ENCODE results near the gene GBP7.
A peak's percentile ranks its signal among the peaks of the same experiment; 100 is the strongest.

The GBP7 gene

DNA sequence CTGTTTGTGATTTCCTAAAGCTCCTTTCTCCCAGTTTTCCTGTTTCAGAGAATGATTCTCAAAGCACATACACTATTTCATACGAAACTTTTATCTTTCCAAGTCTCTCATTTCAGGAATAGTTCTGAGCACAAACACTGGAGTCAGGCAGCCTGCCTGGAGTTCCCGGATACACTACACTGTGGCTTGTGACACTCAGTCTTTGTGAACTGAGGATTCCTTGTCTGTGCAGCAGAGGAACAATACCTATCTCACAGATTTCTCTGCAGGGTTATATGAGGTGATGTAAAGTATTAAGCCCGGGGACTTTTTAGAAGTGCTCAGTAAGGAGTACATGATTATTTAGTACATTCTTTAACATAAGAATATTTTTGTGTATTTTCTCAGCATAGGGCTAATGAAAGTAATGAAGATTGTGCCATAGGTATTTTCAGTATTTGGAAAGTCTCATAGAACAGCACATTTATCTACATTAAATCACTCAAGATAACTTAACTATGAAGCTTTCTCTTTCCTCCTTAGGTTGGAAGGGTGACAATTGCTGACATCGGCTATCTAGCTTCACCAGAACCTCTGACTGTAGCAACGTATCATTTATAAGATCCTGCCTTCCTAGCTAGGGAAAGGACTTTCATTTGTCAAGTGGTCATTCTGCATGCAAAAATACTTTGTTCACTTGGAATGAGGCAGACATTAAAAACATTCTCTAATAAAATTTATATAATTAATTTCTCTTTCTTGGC lies 62.8 kb downstream of the GBP7 start:
- no peak for DNase-seq

GRCh38 chr1:89104687-89105086 lies 71.1 kb downstream of the GBP7 start:
- no peak for DNase-seq

GRCh38 chr1:89104147-89104546 lies 71.7 kb downstream of the GBP7 start:
- DNase-seq: no peak

GRCh38 chr1:89102021-89102420 lies 73.8 kb downstream of the GBP7 start:
- no peak for DNase-seq

DNA sequence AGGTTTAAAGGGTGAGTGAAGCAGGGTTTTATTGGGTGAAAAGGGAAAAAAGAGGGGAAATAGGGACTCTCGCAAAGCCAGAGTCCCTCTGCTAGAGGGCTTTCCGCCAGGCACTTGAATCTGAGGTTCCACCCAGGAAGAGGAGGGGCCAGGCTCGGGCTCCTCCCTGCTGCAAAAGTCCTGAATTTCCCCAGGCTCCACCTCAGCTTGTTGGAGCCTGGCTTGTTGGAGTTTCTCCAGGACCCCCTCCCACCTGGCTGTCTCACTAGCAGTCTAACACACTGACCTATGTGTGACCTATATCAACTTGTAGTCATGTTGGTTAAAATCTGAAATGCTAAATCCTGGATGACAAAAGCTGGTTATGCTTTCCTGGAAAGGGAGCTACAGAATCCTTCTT lies 75.4 kb downstream of the GBP7 start:
- no peak for DNase-seq

- DNase-seq: no peak
Observed at GRCh38 chr1:89098857-89099256, 76.9 kb downstream of the GBP7 start.

DNA sequence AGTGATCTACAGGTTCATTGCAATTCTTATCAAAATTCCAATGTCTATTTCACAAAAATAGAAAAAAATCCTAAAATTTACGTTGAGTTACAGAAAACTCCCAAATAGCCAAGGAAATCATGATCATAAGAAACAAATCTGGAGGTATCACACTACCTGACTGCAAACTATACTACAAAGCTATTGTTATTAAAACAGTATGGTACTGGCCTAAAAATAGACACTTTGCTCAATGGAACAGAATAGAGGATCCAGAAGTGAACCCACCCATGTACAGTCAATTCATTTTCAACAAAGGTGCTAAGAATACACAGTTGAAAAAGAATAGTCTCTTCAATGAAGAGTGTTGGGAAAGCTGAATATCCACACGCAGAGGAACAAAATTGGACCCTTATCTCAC lies 80.1 kb downstream of the GBP7 start:
- no peak for DNase-seq

GRCh38 chr1:89089962-89090361 lies 85.8 kb downstream of the GBP7 start:
- no peak for DNase-seq

- DNase-seq: no peak
Observed at GRCh38 chr1:89088572-89088971, 87.2 kb downstream of the GBP7 start.

GRCh38 chr1:89087241-89087640 lies 88.6 kb downstream of the GBP7 start:
- DNase-seq: no peak

DNA sequence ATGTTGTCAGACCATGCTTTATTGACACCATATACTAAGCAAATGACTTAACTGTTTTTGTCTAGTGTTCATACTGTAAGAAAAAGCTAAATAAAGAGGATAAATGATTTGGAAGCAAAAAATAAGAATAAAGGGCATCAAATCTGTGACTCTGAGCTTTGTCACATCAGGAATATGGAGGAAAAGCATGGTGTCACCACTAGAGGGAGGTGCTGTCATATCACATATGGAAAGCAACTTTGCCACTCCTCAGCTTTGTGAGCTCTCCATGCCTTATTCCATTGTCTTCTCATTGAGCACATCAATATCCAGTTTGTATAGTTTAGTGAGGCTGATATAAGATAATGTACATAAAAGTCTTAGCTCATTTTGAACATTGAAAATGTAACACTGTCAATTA lies 90.0 kb downstream of the GBP7 start:
- peak; percentile 81 for DNase-seq

Measured in CD4-positive, alpha-beta T cell treated with Interleukin-17A for 1 hour (primary cell).